Astrocyte (in vitro differentiated cells and primary cell): ENCODE data around the gene PGRMC1. TPM values are rescaled to one million over a fixed set of nuclear protein-coding genes. Genes with fewer than 3 reads are reported as not detected.

Experiments
- DNase-seq: peaks from one replicate; pipeline ENCODE4 v3.0.0-alpha.2; 2010; ENCODE audit warnings: low read depth
- FAIRE-seq: peaks from 2 replicates; lab custom pipeline; 2011; peaks lifted over from hg19 to GRCh38; lab: Jason Lieb, UNC
- H2AFZ ChIP-seq: 2 replicates; pipeline ENCODE4 v1.6.0; 2012; ENCODE audit warnings: low read depth, low read length, inconsistent platforms
- H3K27ac ChIP-seq: 2 replicates; pipeline ENCODE4 v1.5.1; 2011; ENCODE audit warnings: low read depth, low read length, inconsistent platforms
- H3K27me3 ChIP-seq: 2 replicates; pipeline ENCODE4 v1.6.0; 2011; ENCODE audit warnings: low read length, inconsistent platforms; ENCODE audit not compliant: insufficient read depth
- H3K36me3 ChIP-seq: 2 replicates; pipeline ENCODE4 v1.5.1; 2011; ENCODE audit warnings: low read length, inconsistent platforms; ENCODE audit not compliant: insufficient read depth
- H3K4me1 ChIP-seq: 2 replicates; pipeline ENCODE4 v1.5.1; 2011; ENCODE audit warnings: low read length, inconsistent platforms; ENCODE audit not compliant: insufficient read depth
- H3K4me2 ChIP-seq: 2 replicates; pipeline ENCODE4 v1.6.0; 2012; ENCODE audit warnings: low read length, inconsistent platforms
- H3K4me3 ChIP-seq: 2 replicates; pipeline ENCODE4 v1.5.1; 2011; ENCODE audit warnings: low read depth, mild to moderate bottlenecking, low read length, inconsistent platforms; ENCODE audit not compliant: insufficient read depth
- H3K79me2 ChIP-seq: 2 replicates; pipeline ENCODE4 v1.6.0; 2012; ENCODE audit warnings: mild to moderate bottlenecking, low read length, inconsistent platforms; ENCODE audit not compliant: insufficient read depth
- H3K9ac ChIP-seq: 2 replicates; pipeline ENCODE4 v1.6.0; 2012; ENCODE audit warnings: mild to moderate bottlenecking, low read length, inconsistent platforms
- H3K9me3 ChIP-seq: 2 replicates; pipeline ENCODE4 v1.5.1; 2012; ENCODE audit warnings: low read depth, mild to moderate bottlenecking, low read length, inconsistent platforms; ENCODE audit not compliant: insufficient read depth
- H4K20me1 ChIP-seq: 2 replicates; pipeline ENCODE4 v1.6.0; 2012; ENCODE audit warnings: low read length, inconsistent platforms; ENCODE audit not compliant: insufficient read depth
- H3K27ac Mint-ChIP-seq: one replicate; pipeline ENCODE4 v1.8.0; 2021; ENCODE audit warnings: mild to moderate bottlenecking, mixed read lengths; ENCODE audit not compliant: unreplicated experiment
- H3K27me3 Mint-ChIP-seq: one replicate; pipeline ENCODE4 v1.8.0; 2021; ENCODE audit warnings: low read depth, mixed read lengths; ENCODE audit not compliant: unreplicated experiment
- H3K36me3 Mint-ChIP-seq: one replicate; pipeline ENCODE4 v1.8.0; 2021; ENCODE audit warnings: low read depth, mixed read lengths; ENCODE audit not compliant: unreplicated experiment
- H3K4me1 Mint-ChIP-seq: one replicate; pipeline ENCODE4 v1.8.0; 2021; ENCODE audit warnings: low read depth, mixed read lengths; ENCODE audit not compliant: unreplicated experiment
- H3K4me3 Mint-ChIP-seq: one replicate; pipeline ENCODE4 v1.8.0; 2021; ENCODE audit warnings: mild to moderate bottlenecking, moderate library complexity, mixed read lengths; ENCODE audit not compliant: unreplicated experiment
- H3K9me3 Mint-ChIP-seq: one replicate; pipeline ENCODE4 v1.8.0; 2021; ENCODE audit warnings: mild to moderate bottlenecking, mixed read lengths; ENCODE audit not compliant: unreplicated experiment
- EZH2 ChIP-seq: IDR thresholded peaks from 2 replicates; pipeline ENCODE4 v1.6.1; 2012; ENCODE audit warnings: mild to moderate bottlenecking, low read length, inconsistent platforms; ENCODE audit not compliant: insufficient read depth
- total RNA-seq: library from RNA; stranded (reverse); gene quantifications from 2 replicates; pipeline ENCODE4 v1.2.1, GENCODE V29; 2021
- TF ChIP-seq, protein P1 (sequence below): IDR thresholded peaks from 2 replicates; pipeline ENCODE4 v1.5.1; 2011; ENCODE audit warnings: low read depth, mild to moderate bottlenecking, inconsistent platforms, low read length, moderate library complexity; ENCODE audit not compliant: insufficient read depth

PGRMC1 gene
- total RNA-seq, 1 donor from 2014 or later = 118 TPM

DNA sequence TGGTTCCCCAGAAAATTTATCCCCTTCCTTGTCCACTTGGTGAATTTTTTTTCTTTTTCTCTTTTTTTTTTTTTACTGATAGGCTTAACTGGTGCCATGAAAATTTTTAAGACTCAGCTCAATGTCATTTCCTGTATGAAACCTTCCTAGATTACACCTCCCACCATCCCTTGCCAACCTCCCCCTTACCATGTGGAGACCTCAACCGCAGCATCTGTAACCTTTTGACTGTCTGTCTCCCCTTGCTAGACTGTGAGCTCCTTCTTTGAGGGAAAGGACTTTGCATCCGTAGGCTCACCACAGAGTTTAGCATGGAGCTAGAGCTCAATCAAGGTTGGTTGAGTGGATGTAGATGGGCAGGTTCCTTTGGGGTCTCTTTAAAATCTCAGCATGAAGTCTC is 5.2 kb upstream of the PGRMC1 start:
- Histone ChIP-seq H4K20me1 (no peaks in the 10 kb centered on the region), H3K4me2 (no peak overlapping the region), H3K79me2 (no peaks in the 10 kb centered on the region), H3K4me1 (peaks cover 15% of the 10 kb centered on the region), H3K9me3 (no peaks in the 10 kb centered on the region), H3K27ac (no peak overlapping the region), H2AFZ (peak overlapping the region; percentile 4), H3K4me3 (no peak overlapping the region), H3K36me3 (no peaks in the 10 kb centered on the region), H3K27me3 (no peaks in the 10 kb centered on the region), H3K9ac (no peak overlapping the region)
- no peak overlapping the region for H3K27ac Mint-ChIP-seq
- H3K4me1 Mint-ChIP-seq = peaks cover 8% of the 10 kb centered on the region
- TF ChIP-seq EZH2 = no peak
- TF ChIP-seq, protein P1, sequence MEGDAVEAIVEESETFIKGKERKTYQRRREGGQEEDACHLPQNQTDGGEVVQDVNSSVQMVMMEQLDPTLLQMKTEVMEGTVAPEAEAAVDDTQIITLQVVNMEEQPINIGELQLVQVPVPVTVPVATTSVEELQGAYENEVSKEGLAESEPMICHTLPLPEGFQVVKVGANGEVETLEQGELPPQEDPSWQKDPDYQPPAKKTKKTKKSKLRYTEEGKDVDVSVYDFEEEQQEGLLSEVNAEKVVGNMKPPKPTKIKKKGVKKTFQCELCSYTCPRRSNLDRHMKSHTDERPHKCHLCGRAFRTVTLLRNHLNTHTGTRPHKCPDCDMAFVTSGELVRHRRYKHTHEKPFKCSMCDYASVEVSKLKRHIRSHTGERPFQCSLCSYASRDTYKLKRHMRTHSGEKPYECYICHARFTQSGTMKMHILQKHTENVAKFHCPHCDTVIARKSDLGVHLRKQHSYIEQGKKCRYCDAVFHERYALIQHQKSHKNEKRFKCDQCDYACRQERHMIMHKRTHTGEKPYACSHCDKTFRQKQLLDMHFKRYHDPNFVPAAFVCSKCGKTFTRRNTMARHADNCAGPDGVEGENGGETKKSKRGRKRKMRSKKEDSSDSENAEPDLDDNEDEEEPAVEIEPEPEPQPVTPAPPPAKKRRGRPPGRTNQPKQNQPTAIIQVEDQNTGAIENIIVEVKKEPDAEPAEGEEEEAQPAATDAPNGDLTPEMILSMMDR = no peak
- peak; percentile 12 for DNase-seq
- no peak overlapping the region for H3K4me3 Mint-ChIP-seq
- FAIRE-seq = no peak
- H3K9me3 Mint-ChIP-seq = no peaks in the 10 kb centered on the region
- no peaks in the 10 kb centered on the region for H3K27me3 Mint-ChIP-seq
- no peaks in the 10 kb centered on the region for H3K36me3 Mint-ChIP-seq

DNA sequence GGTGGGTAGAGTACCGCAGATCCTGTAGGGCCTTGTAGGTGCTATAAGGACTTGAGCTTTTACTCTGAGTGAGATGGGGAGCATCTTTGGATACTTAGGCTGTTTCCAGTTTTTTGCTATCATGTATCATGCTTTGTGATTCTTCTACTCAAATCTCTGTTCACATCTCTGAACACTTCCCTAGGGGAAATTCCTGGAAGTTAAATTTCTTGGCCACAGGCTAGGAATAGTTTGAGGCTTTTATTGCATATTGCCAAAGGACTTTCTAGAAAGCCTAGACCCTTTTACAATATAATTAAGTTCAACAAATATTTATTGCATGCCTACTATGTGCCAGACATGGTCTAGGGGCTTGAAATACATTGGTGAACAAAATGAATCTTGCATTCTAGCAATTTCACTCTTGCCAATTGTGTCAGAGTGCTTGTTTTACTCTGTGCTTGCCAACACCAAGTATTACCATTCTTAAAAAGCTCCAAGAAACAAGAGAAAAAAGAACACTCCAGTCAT is 4.1 kb upstream of the PGRMC1 start:
- Histone ChIP-seq H2AFZ (no peak overlapping the region), H3K9ac (no peak overlapping the region), H3K27me3 (no peaks in the 10 kb centered on the region), H3K4me2 (no peak overlapping the region), H3K27ac (no peak overlapping the region), H3K36me3 (no peaks in the 10 kb centered on the region), H3K4me3 (no peak overlapping the region), H3K79me2 (peaks cover 8% of the 10 kb centered on the region), H4K20me1 (peaks cover 2% of the 10 kb centered on the region), H3K4me1 (peaks cover 15% of the 10 kb centered on the region), H3K9me3 (no peaks in the 10 kb centered on the region)
- Mint-ChIP-seq H3K4me3 (no peak overlapping the region), H3K27ac (no peak overlapping the region), H3K27me3 (no peaks in the 10 kb centered on the region), H3K4me1 (peaks cover 8% of the 10 kb centered on the region), H3K9me3 (no peaks in the 10 kb centered on the region), H3K36me3 (no peaks in the 10 kb centered on the region)
- FAIRE-seq (no peak), DNase-seq (no peak)
- TF ChIP-seq, protein P1 = no peak
- TF ChIP-seq EZH2 = no peak

DNA sequence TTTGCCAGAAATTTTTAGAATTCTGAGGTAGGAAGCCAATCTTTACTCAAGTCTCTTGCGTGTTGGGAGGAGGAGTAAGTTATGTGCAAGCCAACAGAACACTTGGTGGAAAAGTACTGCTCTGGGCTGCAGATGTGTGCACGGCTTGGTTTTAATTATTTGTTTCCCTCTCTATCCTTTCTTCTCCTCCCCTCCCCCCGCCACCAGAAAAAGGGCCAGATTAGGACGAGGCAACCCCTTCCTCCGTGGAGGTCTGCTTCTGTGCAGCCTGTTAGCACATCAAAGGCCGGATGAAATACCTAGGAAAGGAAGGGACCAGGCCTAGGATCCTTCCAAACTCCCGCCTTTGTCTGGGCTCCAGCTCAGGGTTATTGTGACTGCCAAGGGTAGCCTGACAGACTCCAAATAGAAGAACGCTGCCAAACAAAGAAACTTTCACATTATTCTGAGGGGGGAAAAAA is 1.0 kb upstream of the PGRMC1 start:
- H4K20me1 ChIP-seq = peaks cover 15% of the 10 kb centered on the region
- H3K36me3 ChIP-seq = no peaks in the 10 kb centered on the region
- peaks cover 5% of the 10 kb centered on the region for H3K4me1 Mint-ChIP-seq
- no peak for TF ChIP-seq EZH2
- TF ChIP-seq, protein P1 = no peak
- peaks cover 39% of the 10 kb centered on the region for H3K79me2 ChIP-seq
- H3K9me3 Mint-ChIP-seq = no peaks in the 10 kb centered on the region
- FAIRE-seq (no peak), DNase-seq (no peak)
- peak overlapping the region; percentile 69 for H3K9ac ChIP-seq
- peak overlapping the region; percentile 92 for H3K4me3 Mint-ChIP-seq
- H3K36me3 Mint-ChIP-seq = peaks cover under 1% of the 10 kb centered on the region
- H3K9me3 ChIP-seq = no peaks in the 10 kb centered on the region
- H2AFZ ChIP-seq = peak overlapping the region; percentile 81
- H3K27ac Mint-ChIP-seq = peak overlapping the region; percentile 51
- H3K27me3 ChIP-seq = no peaks in the 10 kb centered on the region
- H3K27me3 Mint-ChIP-seq = no peaks in the 10 kb centered on the region
- peak overlapping the region; percentile 88 for H3K4me2 ChIP-seq
- no peak overlapping the region for H3K4me3 ChIP-seq
- H3K27ac ChIP-seq = no peak overlapping the region
- peaks cover 11% of the 10 kb centered on the region for H3K4me1 ChIP-seq
